ENCODE data around the gene ATG2A.
A peak's percentile ranks its signal among the peaks of the same experiment; 100 is the strongest.

The ATG2A gene

GRCh38 chr11:64870176-64870892 is 46.7 kb downstream of the ATG2A start:
- no peak for DNase-seq (ENCODE audit: low read depth in 2 of 2)

GRCh38 chr11:64869571-64870175 is 47.3 kb downstream of the ATG2A start:
- DNase-seq (ENCODE audit: low read depth in 2 of 2), result no peak

GRCh38 chr11:64868904-64869570 is 48.0 kb downstream of the ATG2A start:
- no peak for DNase-seq (ENCODE audit: low read depth in 2 of 2)

- DNase-seq (ENCODE audit: low read depth in 2 of 2), result no peak
Measured at GRCh38 chr11:64867748-64868462, 49.1 kb downstream of the ATG2A start.

GRCh38 chr11:64866173-64866491 is 50.9 kb downstream of the ATG2A start:
- no peak for DNase-seq (ENCODE audit: low read depth in 2 of 2)

GRCh38 chr11:64865286-64866172 is 51.5 kb downstream of the ATG2A start:
- no peak for DNase-seq (ENCODE audit: low read depth in 2 of 2)

- peak in 1 of 2 donors; percentile 47 for DNase-seq (ENCODE audit: low read depth in 2 of 2)
Measured at GRCh38 chr11:64864473-64865285, 52.3 kb downstream of the ATG2A start.

GRCh38 chr11:64864135-64864472 is 52.9 kb downstream of the ATG2A start:
- no peak for DNase-seq (ENCODE audit: low read depth in 2 of 2)

- no peak for DNase-seq (ENCODE audit: low read depth in 2 of 2)
Measured at GRCh38 chr11:64863391-64864060, 53.5 kb downstream of the ATG2A start.

- no peak for DNase-seq (ENCODE audit: low read depth in 2 of 2)
Measured at GRCh38 chr11:64862987-64863390, 54.0 kb downstream of the ATG2A start.

- no peak for DNase-seq (ENCODE audit: low read depth in 2 of 2)
Measured at GRCh38 chr11:64861227-64861975, 55.6 kb downstream of the ATG2A start.

GRCh38 chr11:64859542-64860414 is 57.2 kb downstream of the ATG2A start:
- peak in 1 of 2 donors; percentile 46 for DNase-seq (ENCODE audit: low read depth in 2 of 2)

GRCh38 chr11:64858467-64859263 is 58.3 kb downstream of the ATG2A start:
- no peak for DNase-seq (ENCODE audit: low read depth in 2 of 2)

- no peak for DNase-seq (ENCODE audit: low read depth in 2 of 2)
Measured at GRCh38 chr11:64857485-64857884, 59.5 kb downstream of the ATG2A start.

GRCh38 chr11:64856382-64857227 is 60.4 kb downstream of the ATG2A start:
- DNase-seq (ENCODE audit: low read depth in 2 of 2), result peak in 1 of 2 donors; percentile 70

GRCh38 chr11:64855596-64856304 is 61.3 kb downstream of the ATG2A start:
- DNase-seq (ENCODE audit: low read depth in 2 of 2), result no peak

Data from activated CD4-positive, alpha-beta T cell treated with anti-CD3 and anti-CD28 coated beads for 24 hours (primary cell).